ENCODE data around the gene LEF1. TPM values are rescaled to one million over a fixed set of nuclear protein-coding genes. Genes with fewer than 3 reads are reported as not detected.

LEF1 gene
- total RNA-seq, 1 donor from 2014 or later, result 16.6 TPM

GRCh38 chr4:108024085-108024877, 144.5 kb downstream of the LEF1 start:
- Histone ChIP-seq H3K4me2 (ENCODE audit: low read length) (no peak overlapping the region), H3K9me3 (ENCODE audit: insufficient read depth, low read depth, low read length) (no peaks in the 10 kb centered on the region), H3K4me3 (ENCODE audit: insufficient read depth, low read depth, low read length) (no peak overlapping the region), H3K27me3 (ENCODE audit: insufficient read depth, low read length) (no peaks in the 10 kb centered on the region), H3K79me2 (ENCODE audit: insufficient read depth, low read length) (no peaks in the 10 kb centered on the region), H2AFZ (ENCODE audit: low read depth, low read length) (no peak overlapping the region), H3K9ac (ENCODE audit: low read length) (no peak overlapping the region), H3K36me3 (ENCODE audit: insufficient read depth, low read length) (peaks cover 4% of the 10 kb centered on the region), H3K4me1 (ENCODE audit: insufficient read depth, low read length) (peaks cover 3% of the 10 kb centered on the region), H4K20me1 (ENCODE audit: insufficient read depth, low read length) (no peaks in the 10 kb centered on the region), H3K27ac (ENCODE audit: low read depth, low read length) (no peak overlapping the region)
- Mint-ChIP-seq H3K36me3 (ENCODE audit: low read depth, unreplicated experiment) (peaks cover 5% of the 10 kb centered on the region), H3K4me3 (ENCODE audit: unreplicated experiment) (no peak overlapping the region), H3K4me1 (ENCODE audit: low read depth, unreplicated experiment) (peaks cover 5% of the 10 kb centered on the region), H3K9me3 (ENCODE audit: unreplicated experiment) (no peaks in the 10 kb centered on the region), H3K27me3 (ENCODE audit: low read depth, unreplicated experiment) (no peaks in the 10 kb centered on the region), H3K27ac (ENCODE audit: unreplicated experiment) (no peak overlapping the region)
- FAIRE-seq (no peak), DNase-seq (ENCODE audit: low read depth) (no peak)
- TF ChIP-seq EZH2 (IDR thresholded peaks at IDR 0.05; ENCODE audit: insufficient read depth, low read length) (no peak), CTCF (IDR thresholded peaks at IDR 0.05; ENCODE audit: insufficient read depth, low read depth, low read length) (no peak)

GRCh38 chr4:108018884-108019187, 149.9 kb downstream of the LEF1 start:
- Mint-ChIP-seq H3K4me3 (ENCODE audit: unreplicated experiment) (no peak overlapping the region), H3K27me3 (ENCODE audit: low read depth, unreplicated experiment) (no peaks in the 10 kb centered on the region), H3K27ac (ENCODE audit: unreplicated experiment) (no peak overlapping the region), H3K36me3 (ENCODE audit: low read depth, unreplicated experiment) (peaks cover 7% of the 10 kb centered on the region), H3K4me1 (ENCODE audit: low read depth, unreplicated experiment) (no peaks in the 10 kb centered on the region), H3K9me3 (ENCODE audit: unreplicated experiment) (no peaks in the 10 kb centered on the region)
- FAIRE-seq (no peak), DNase-seq (ENCODE audit: low read depth) (no peak)
- H3K9me3 ChIP-seq (ENCODE audit: insufficient read depth, low read depth, low read length), result no peaks in the 10 kb centered on the region
- no peak overlapping the region for H2AFZ ChIP-seq (ENCODE audit: low read depth, low read length)
- no peak overlapping the region for H3K9ac ChIP-seq (ENCODE audit: low read length)
- H3K4me3 ChIP-seq (ENCODE audit: insufficient read depth, low read depth, low read length), result no peak overlapping the region
- TF ChIP-seq CTCF (IDR thresholded peaks at IDR 0.05; ENCODE audit: insufficient read depth, low read depth, low read length), result no peak
- no peak for TF ChIP-seq EZH2 (IDR thresholded peaks at IDR 0.05; ENCODE audit: insufficient read depth, low read length)
- no peaks in the 10 kb centered on the region for H4K20me1 ChIP-seq (ENCODE audit: insufficient read depth, low read length)
- H3K4me1 ChIP-seq (ENCODE audit: insufficient read depth, low read length), result no peaks in the 10 kb centered on the region
- H3K79me2 ChIP-seq (ENCODE audit: insufficient read depth, low read length), result no peaks in the 10 kb centered on the region
- H3K4me2 ChIP-seq (ENCODE audit: low read length), result no peak overlapping the region
- H3K27ac ChIP-seq (ENCODE audit: low read depth, low read length), result no peak overlapping the region
- peaks cover 4% of the 10 kb centered on the region for H3K36me3 ChIP-seq (ENCODE audit: insufficient read depth, low read length)
- H3K27me3 ChIP-seq (ENCODE audit: insufficient read depth, low read length), result no peaks in the 10 kb centered on the region
